Heart right ventricle (tissue), 16 donors: ENCODE data around the gene TEX26. TPM values are rescaled to one million over a fixed set of nuclear protein-coding genes. Genes with fewer than 3 reads are reported as not detected.

Source experiments
- ATAC-seq, 8 donors: fragments of 200-7000 bp; cut with Tn5 transposase; one replicate each; pipeline ENCODE4 v1.9.1; 2020; ENCODE audit warnings: mild to moderate bottlenecking in 8 of 8, moderate library complexity in 8 of 8, moderate number of reproducible peaks in 1 of 8
- DNase-seq, 2 donors: peaks; one replicate each; pipeline ENCODE4 v3.0.0-alpha.2; 2020
- H3K27ac ChIP-seq, 10 donors: fragments of 200-600 bp; sonication (generic) in 2 of 10; one replicate each; pipeline versions ENCODE4 v1.5.0 to v1.8.0; 2020 to 2022; ENCODE audit warnings: mild to moderate bottlenecking in 3 of 10
- H3K27me3 ChIP-seq, 7 donors: fragments of 200-600 bp; one replicate each; pipeline ENCODE4 v1.8.0; 2021 to 2022; ENCODE audit warnings: mild to moderate bottlenecking in 2 of 7
- H3K36me3 ChIP-seq, 9 donors: fragments of 200-600 bp; sonication (generic) in 1 of 9; one replicate each; pipeline versions ENCODE4 v1.5.0 to v1.8.0; 2020 to 2022; ENCODE audit warnings: mild to moderate bottlenecking in 2 of 9
- H3K4me1 ChIP-seq, 9 donors: fragments of 200-600 bp; sonication (generic) in 1 of 9; one replicate each; pipeline versions ENCODE4 v1.5.0 to v1.8.0; 2020 to 2022; ENCODE audit warnings: mild to moderate bottlenecking in 4 of 9
- H3K4me3 ChIP-seq, 10 donors: fragments of 200-600 bp; sonication (generic) in 2 of 10; one replicate each; pipeline versions ENCODE4 v1.5.0 to v1.8.0; 2020 to 2022; ENCODE audit warnings: mild to moderate bottlenecking in 7 of 10, moderate library complexity in 2 of 10
- H3K9me3 ChIP-seq, 11 donors: fragments of 200-600 bp in 10 of 11; sonication (generic) in 2 of 11; one replicate each; pipeline versions ENCODE4 v1.5.0 to v1.8.0; 2013 to 2022; ENCODE audit warnings: mild to moderate bottlenecking in 2 of 11, control low read depth in 1 of 11, moderate library complexity in 1 of 11
- CTCF ChIP-seq, 9 donors: fragments of 200-600 bp; sonication (generic) in 2 of 9; IDR thresholded peaks; one replicate each; pipeline versions ENCODE4 v1.5.0 to v1.8.0; 2021 to 2022; ENCODE audit warnings: antibody characterized with exemption in 9 of 9, mild to moderate bottlenecking in 5 of 9, moderate library complexity in 1 of 9
- WGBS, 2 donors: extraction: QIAGEN DNeasy Blood & Tissue Kit; methylation state at CpG; one replicate each; pipeline ENCODE4 v1.1.7; 2013; ENCODE audit warnings: inconsistent platforms in 1 of 2; 5-methylcytosine and 5-hydroxymethylcytosine counted together
- intact Hi-C, 10 donors: fragments of 100-400 bp; cut with DNase I; formaldehyde crosslinking; loops; one replicate each; pipeline versions ENCODE4 v1.11.1 to v1.14.2; 2022
- polyA plus RNA-seq, 2 donors: library from polyadenylated mRNA; stranded (reverse); fragments of 200-250 nt; gene quantifications; one replicate each; pipeline ENCODE4 v1.2.3, GENCODE V29; 2013
- total RNA-seq, 10 donors: library from RNA; stranded (reverse); fragmentation: NEBNext Ultra II Directional in 3 of 10; extraction: Animal tissue kit (Norgen Biotek cat#: 25700) in 3 of 10; gene quantifications; one replicate each; pipeline versions ENCODE4 v1.2.1 to v1.2.4, GENCODE V29; 2021 to 2023
- donor health status: Arrhythmogenic right ventricular cardiomyopathy.
- donor health status: ischemic (EF 13 %, LVEDD 7.1; RV severe dilation, severe dysfunction).
- donor health status: healthy with polysubstance abuse.
- donor health status: DM: no; HTN: yes; CAD: no.
- donor health status: DM: no; HTN: no; CAD: no.
- donor health status: ischemic (EF 25% LVEDD 6.9; RV normal size, moderate dysfunction).
- donor health status: ischemic (EF 25% LVEDD 5.7; RV mildly dilated, moderate dysfunction).
- donor health status: healthy.
- donor health status: DM: yes; HTN: yes; CAD: no.
- donor health status: Ischemic cardiomyopathy.
- donor health status: ischemic (EF 35%, LVEDD 5.7; RV mildly dilated, moderate dysfunction).
- donor health status: nonischemic (EF 11% LVEDD 7.7; RV severe dilation, severe dysfunction).
- donor health status: DM: yes; HTN: yes; CAD: no.
- donor health status: PGD.
- donor health status: ischemic (EF 29% LVEDD 5.4; RV normal size, mild dysfunction).
- donor health status: nonischemic (EF 23%, LVEDD 6.1; RV moderate dilation, normal function).

The TEX26 gene
- total and polyA plus RNA-seq, 12 donors = not detected

GRCh38 chr13:30892966-30893365, 39.5 kb upstream of the TEX26 start:
- H3K9me3 ChIP-seq = peaks cover 0 to 13% (median 0%) of the 10 kb centered on the region in 11 donors
- WGBS, 2 donors = 28 to 34% methylated on average over 6 of the region's 6 CpGs
- ATAC-seq (peak in 6 of 8 donors; percentile 20 to 86 (median 36)), DNase-seq (peak in 1 of 2 donors; percentile 57)
- no peak overlapping the region for H3K27ac ChIP-seq
- no peaks in the 10 kb centered on the region for H3K36me3 ChIP-seq
- H3K4me1 ChIP-seq = peaks cover 0 to 14% (median 0%) of the 10 kb centered on the region in 9 donors
- peak in 6 of 9 donors; percentile 31 to 49 (median 35) for TF ChIP-seq CTCF (IDR thresholded peaks at IDR 0.05)
- intact Hi-C loops = loop anchor here in 1 of 10 donors (10.0 kb wide), 1 partner anchor 152 kb away; no protein-coding TSS in a partner anchor
- H3K4me3 ChIP-seq = no peak overlapping the region
- H3K27me3 ChIP-seq = peaks cover 0 to 3% (median 0%) of the 10 kb centered on the region in 7 donors

GRCh38 chr13:30895773-30896172, 36.7 kb upstream of the TEX26 start:
- Histone ChIP-seq H3K27me3 (peaks cover 0 to 3% (median 0%) of the 10 kb centered on the region in 7 donors), H3K27ac (peak overlapping the region in 4 of 10 donors; percentile 1 to 63 (median 33)), H3K9me3 (no peaks in the 10 kb centered on the region), H3K36me3 (no peaks in the 10 kb centered on the region), H3K4me1 (peaks cover 0 to 41% (median 11%) of the 10 kb centered on the region in 9 donors), H3K4me3 (no peak overlapping the region)
- TF ChIP-seq CTCF (IDR thresholded peaks at IDR 0.05) = no peak
- ATAC-seq = peak in 6 of 8 donors; percentile 34 to 81 (median 62)
- intact Hi-C loops = loop anchor here in 2 of 10 donors (2.0 to 10.0 kb wide), 2 partner anchors 63 to 149 kb away; no protein-coding TSS in a partner anchor
- DNase-seq = peak in 1 of 2 donors; percentile 36
- WGBS, 2 donors = 56 to 69% methylated on average over 4 of the region's 4 CpGs

- peak overlapping the region in 6 of 10 donors; percentile 41 to 74 (median 68) for H3K27ac ChIP-seq
- intact Hi-C loops = loop anchor here in 1 of 10 donors (10.0 kb wide), 1 partner anchor 147 kb away; no protein-coding TSS in a partner anchor
- no peak for TF ChIP-seq CTCF (IDR thresholded peaks at IDR 0.05)
- peaks cover 0 to 7% (median 0%) of the 10 kb centered on the region in 7 donors for H3K27me3 ChIP-seq
- H3K4me1 ChIP-seq = peaks cover 0 to 41% (median 11%) of the 10 kb centered on the region in 9 donors
- H3K9me3 ChIP-seq = no peaks in the 10 kb centered on the region
- H3K4me3 ChIP-seq = no peak overlapping the region
- H3K36me3 ChIP-seq = no peaks in the 10 kb centered on the region
- no peak for ATAC-seq
- no peak for DNase-seq
These were observed 34.4 kb upstream of the TEX26 start for GRCh38 chr13:30898070-30898469.

- intact Hi-C loops = loop anchor here in 1 of 10 donors (10.0 kb wide), 1 partner anchor 146 kb away; no protein-coding TSS in a partner anchor
- no peak for TF ChIP-seq CTCF (IDR thresholded peaks at IDR 0.05)
- Histone ChIP-seq H3K27ac (peak overlapping the region in 8 of 10 donors; percentile 13 to 77 (median 68)), H3K27me3 (peaks cover 0 to 13% (median 0%) of the 10 kb centered on the region in 7 donors), H3K9me3 (no peaks in the 10 kb centered on the region), H3K36me3 (no peaks in the 10 kb centered on the region), H3K4me3 (no peak overlapping the region), H3K4me1 (peaks cover 0 to 41% (median 11%) of the 10 kb centered on the region in 9 donors)
- ATAC-seq (peak; percentile 79 to 94 (median 87)), DNase-seq (peak in 1 of 2 donors; percentile 61)
- 48 to 61% methylated on average over 7 of the region's 7 CpGs for WGBS, 2 donors
These were observed 33.7 kb upstream of the TEX26 start for GRCh38 chr13:30898678-30899241.
